PFSK-1 (cell line): ENCODE results near the gene LDLRAD3.

ENCODE experiments used
- FOXP2 ChIP-seq: optimal IDR thresholded peaks from 2 replicates; pipeline ENCODE3; 2011; ENCODE audit warnings: borderline replicate concordance, control low read depth, inconsistent platforms; ENCODE audit not compliant: insufficient read depth; ENCODE audit errors: extremely low read length, extremely low read depth
- POLR2AphosphoS5 ChIP-seq: IDR thresholded peaks from 2 replicates; pipeline ENCODE4 v1.6.1; 2012; ENCODE audit warnings: low read depth, mild to moderate bottlenecking, control low read depth, low read length, moderate library complexity
- SIN3A ChIP-seq: IDR thresholded peaks from 2 replicates; pipeline ENCODE4 v1.6.1; 2012; ENCODE audit warnings: mild to moderate bottlenecking, low read length, moderate library complexity, borderline replicate concordance; ENCODE audit not compliant: insufficient read depth
- TAF1 ChIP-seq: IDR thresholded peaks from 2 replicates; pipeline ENCODE4 v1.6.1; 2012; ENCODE audit warnings: low read length, control low read depth, borderline replicate concordance; ENCODE audit not compliant: insufficient read depth
- TF ChIP-seq, protein P1 (sequence below), 2 experiments: IDR thresholded peaks; 2 replicates each; pipeline versions ENCODE4 v1.6.1 to v1.8.0; 2011 to 2012; ENCODE audit warnings: low read depth in 2 of 2, low read length in 2 of 2, control low read depth in 1 of 2, inconsistent platforms in 1 of 2, mild to moderate bottlenecking in 1 of 2, moderate library complexity in 1 of 2; ENCODE audit not compliant: insufficient read depth in 1 of 2

GRCh38 chr11:35949242-35949641 lies 5.4 kb downstream of the LDLRAD3 start:
- TF ChIP-seq, protein P1, sequence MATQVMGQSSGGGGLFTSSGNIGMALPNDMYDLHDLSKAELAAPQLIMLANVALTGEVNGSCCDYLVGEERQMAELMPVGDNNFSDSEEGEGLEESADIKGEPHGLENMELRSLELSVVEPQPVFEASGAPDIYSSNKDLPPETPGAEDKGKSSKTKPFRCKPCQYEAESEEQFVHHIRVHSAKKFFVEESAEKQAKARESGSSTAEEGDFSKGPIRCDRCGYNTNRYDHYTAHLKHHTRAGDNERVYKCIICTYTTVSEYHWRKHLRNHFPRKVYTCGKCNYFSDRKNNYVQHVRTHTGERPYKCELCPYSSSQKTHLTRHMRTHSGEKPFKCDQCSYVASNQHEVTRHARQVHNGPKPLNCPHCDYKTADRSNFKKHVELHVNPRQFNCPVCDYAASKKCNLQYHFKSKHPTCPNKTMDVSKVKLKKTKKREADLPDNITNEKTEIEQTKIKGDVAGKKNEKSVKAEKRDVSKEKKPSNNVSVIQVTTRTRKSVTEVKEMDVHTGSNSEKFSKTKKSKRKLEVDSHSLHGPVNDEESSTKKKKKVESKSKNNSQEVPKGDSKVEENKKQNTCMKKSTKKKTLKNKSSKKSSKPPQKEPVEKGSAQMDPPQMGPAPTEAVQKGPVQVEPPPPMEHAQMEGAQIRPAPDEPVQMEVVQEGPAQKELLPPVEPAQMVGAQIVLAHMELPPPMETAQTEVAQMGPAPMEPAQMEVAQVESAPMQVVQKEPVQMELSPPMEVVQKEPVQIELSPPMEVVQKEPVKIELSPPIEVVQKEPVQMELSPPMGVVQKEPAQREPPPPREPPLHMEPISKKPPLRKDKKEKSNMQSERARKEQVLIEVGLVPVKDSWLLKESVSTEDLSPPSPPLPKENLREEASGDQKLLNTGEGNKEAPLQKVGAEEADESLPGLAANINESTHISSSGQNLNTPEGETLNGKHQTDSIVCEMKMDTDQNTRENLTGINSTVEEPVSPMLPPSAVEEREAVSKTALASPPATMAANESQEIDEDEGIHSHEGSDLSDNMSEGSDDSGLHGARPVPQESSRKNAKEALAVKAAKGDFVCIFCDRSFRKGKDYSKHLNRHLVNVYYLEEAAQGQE (IDR thresholded peaks at IDR 0.05; ENCODE audit: insufficient read depth in 1 of 2, low read depth in 2 of 2, low read length in 2 of 2) = no peak
- TF ChIP-seq TAF1 (no peak), SIN3A (no peak), POLR2AphosphoS5 (no peak), FOXP2 (no peak)
